Transverse colon (tissue), 4 donors: Measurements from ENCODE around the gene HDAC9. TPM values are rescaled to one million over a fixed set of nuclear protein-coding genes. Genes with fewer than 3 reads are reported as not detected.

Source experiments
- DNase-seq: peaks from one replicate; pipeline ENCODE4 v3.0.0-alpha.2; 2019
- H3K27ac ChIP-seq, 4 donors: fragments of 200-600 bp; sonication (generic); 2 replicates each; pipeline ENCODE4 v1.5.1; 2016 to 2018; ENCODE audit warnings: inconsistent platforms in 4 of 4
- H3K27me3 ChIP-seq: fragments of 200-600 bp; sonication (generic); 2 replicates; pipeline ENCODE4 v1.5.1; 2017; ENCODE audit warnings: inconsistent platforms
- H3K36me3 ChIP-seq, 4 donors: fragments of 200-600 bp; sonication (generic); 2 replicates each; pipeline ENCODE4 v1.5.1; 2017 to 2019; ENCODE audit warnings: inconsistent platforms in 4 of 4
- H3K4me1 ChIP-seq, 4 donors: fragments of 200-600 bp; sonication (generic); 2 replicates each; pipeline ENCODE4 v1.5.1; 2017 to 2020; ENCODE audit warnings: inconsistent platforms in 4 of 4
- H3K4me3 ChIP-seq, 4 donors: fragments of 200-600 bp; sonication (generic); 1 replicate in 1 of 4; 2 replicates in 3 of 4; pipeline versions ENCODE4 v1.5.1 to v1.6.1; 2017 to 2019; ENCODE audit warnings: inconsistent platforms in 4 of 4
- H3K9me3 ChIP-seq, 2 donors: fragments of 200-600 bp; sonication (generic); 2 replicates each; pipeline ENCODE4 v1.5.1; 2017 to 2019; ENCODE audit warnings: inconsistent platforms in 2 of 2
- CTCF ChIP-seq, 5 experiments: fragments of 200-600 bp in 3 of 5; fragments of 450-650 bp in 2 of 5; sonication (generic) in 3 of 5; IDR thresholded peaks; 1 replicate in 2 of 5; 2 replicates in 3 of 5; pipeline ENCODE4 v1.5.1; 2016 to 2017; ENCODE audit warnings: antibody characterized with exemption in 5 of 5, inconsistent platforms in 3 of 5, mild to moderate bottlenecking in 2 of 5, moderate library complexity in 1 of 5
- EP300 ChIP-seq: sonication (generic); formaldehyde crosslinking; IDR thresholded peaks from one replicate; pipeline ENCODE4 v1.6.1; 2017; ENCODE audit warnings: antibody characterized with exemption, low read depth
- POLR2A ChIP-seq: fragments of 450-650 bp; IDR thresholded peaks from one replicate; pipeline ENCODE4 v1.6.1; 2016; ENCODE audit warnings: antibody characterized with exemption, mild to moderate bottlenecking, moderate library complexity
- POLR2AphosphoS5 ChIP-seq, 3 donors: sonication (generic); formaldehyde crosslinking; IDR thresholded peaks; one replicate each; pipeline ENCODE4 v1.6.1; 2016; ENCODE audit warnings: antibody characterized with exemption in 3 of 3
- WGBS, 2 donors: methylation state at CpG; one replicate each; pipeline ENCODE4 v1.1.5; 2018; ENCODE audit warnings: low coverage in 1 of 2; 5-methylcytosine and 5-hydroxymethylcytosine counted together
- in situ Hi-C, 4 donors: fragments of 200-750 bp; cut with MboI; loops; one replicate each; pipeline versions ENCODE4 v1.15.0 to v1.15.1; 2017; ENCODE audit warnings: low sequenced_read_pairs in 3 of 4, low pct_ligation_motif_present in 1 of 4, low pct_unique_long_range_greater_than_20kb in 1 of 4
- intact Hi-C: fragments of 100-400 bp; cut with DNase I; formaldehyde crosslinking; loops from one replicate; pipeline ENCODE4 v1.15.1; 2023; ENCODE audit warnings: low total_unique reads
- total RNA-seq, 4 donors: library from RNA; depleted of rRNA; stranded (reverse); fragments of >200 nt; gene quantifications; one replicate each; pipeline ENCODE4 v1.1.0, GENCODE V29; 2016

HDAC9 gene
- total RNA-seq, 4 donors from 2014 or later = 6.0 to 47.5 (median 33.7) TPM

- no peak for DNase-seq
- Histone ChIP-seq H3K27me3 (no peaks in the 10 kb centered on the region), H3K9me3 (no peaks in the 10 kb centered on the region), H3K27ac (no peak overlapping the region), H3K36me3 (no peaks in the 10 kb centered on the region), H3K4me1 (no peaks in the 10 kb centered on the region), H3K4me3 (no peak overlapping the region)
- WGBS, 2 donors = 32% methylated on average over 1 of the region's 1 CpG; no CpG with 5 or more reads in 1 of the 2 donors
- intact Hi-C loops = no loop called here
- TF ChIP-seq CTCF (IDR thresholded peaks at IDR 0.05) = no peak
- in situ Hi-C loops = no loop called here
These were observed 393.9 kb downstream of the HDAC9 start for GRCh38 chr7:18889436-18889835.

- Histone ChIP-seq H3K36me3 (no peaks in the 10 kb centered on the region), H3K4me3 (no peak overlapping the region), H3K9me3 (no peaks in the 10 kb centered on the region), H3K4me1 (no peaks in the 10 kb centered on the region), H3K27me3 (no peaks in the 10 kb centered on the region), H3K27ac (no peak overlapping the region)
- intact Hi-C loops = no loop called here
- in situ Hi-C loops = no loop called here
- DNase-seq = no peak
- WGBS, 2 donors = 45% methylated on average over 2 of the region's 2 CpGs
- TF ChIP-seq POLR2AphosphoS5 (IDR thresholded peaks at IDR 0.05) = no peak
- TF ChIP-seq CTCF (IDR thresholded peaks at IDR 0.05) = no peak
- TF ChIP-seq POLR2A = no peak
- TF ChIP-seq EP300 = no peak
These were observed 394.6 kb downstream of the HDAC9 start for GRCh38 chr7:18890134-18890533.

GRCh38 chr7:18890885-18891621 lies 395.5 kb downstream of the HDAC9 start:
- H3K27ac ChIP-seq = no peak overlapping the region
- H3K36me3 ChIP-seq = no peaks in the 10 kb centered on the region
- H3K9me3 ChIP-seq = no peaks in the 10 kb centered on the region
- DNase-seq = no peak
- no peak overlapping the region for H3K4me3 ChIP-seq
- no peaks in the 10 kb centered on the region for H3K4me1 ChIP-seq
- intact Hi-C loops = no loop called here
- H3K27me3 ChIP-seq = no peaks in the 10 kb centered on the region
- 51 to 53% methylated on average over 3 to 4 of the region's 4 CpGs for WGBS, 2 donors
- no peak for TF ChIP-seq POLR2A
- TF ChIP-seq POLR2AphosphoS5 (IDR thresholded peaks at IDR 0.05) = no peak
- TF ChIP-seq EP300 = no peak
- no peak for TF ChIP-seq CTCF (IDR thresholded peaks at IDR 0.05)
- in situ Hi-C loops = no loop called here

GRCh38 chr7:18893156-18893555 lies 397.6 kb downstream of the HDAC9 start:
- H3K9me3 ChIP-seq = no peaks in the 10 kb centered on the region
- no peaks in the 10 kb centered on the region for H3K36me3 ChIP-seq
- no peak for TF ChIP-seq CTCF (IDR thresholded peaks at IDR 0.05)
- TF ChIP-seq POLR2AphosphoS5 (IDR thresholded peaks at IDR 0.05) = no peak
- no peak for TF ChIP-seq EP300
- TF ChIP-seq POLR2A = no peak
- no peaks in the 10 kb centered on the region for H3K27me3 ChIP-seq
- H3K4me3 ChIP-seq = no peak overlapping the region
- no peaks in the 10 kb centered on the region for H3K4me1 ChIP-seq
- in situ Hi-C loops = no loop called here
- intact Hi-C loops = no loop called here
- no peak for DNase-seq
- WGBS, 2 donors = 81 to 86% methylated on average over 3 of the region's 3 CpGs
- no peak overlapping the region for H3K27ac ChIP-seq
